ENCODE measurements around the gene TAAR8.
A peak's percentile ranks its signal among the peaks of the same experiment; 100 is the strongest.

The TAAR8 gene

GRCh38 chr6:132570221-132570777 lies 17.8 kb downstream of the TAAR8 start, which contains the start of gene TAAR6:
TSS of gene TAAR6 (plus strand) at chr6:132570322. CDS start at chr6:132570322, 0 bp downstream.
- Histone ChIP-seq H2AK5ac (ENCODE audit: low read depth, low read length) (no peak within 1 kb of the TSS), H3K14ac (ENCODE audit: low read length) (no peak within 1 kb of the TSS), H3K27ac (replicated peaks; ENCODE audit: low read length) (no peak within 1 kb of the TSS), H3K27me3 (ENCODE audit: control insufficient read depth in 3 of 3, insufficient read depth in 3 of 3, low read depth in 1 of 3, low read length in 3 of 3) (no peaks in the 10 kb centered on the region), H3K79me1 (ENCODE audit: low read depth, low read length) (no peaks in the 10 kb centered on the region), H3K9ac (ENCODE audit: low read depth, low read length, poor library complexity) (no peak within 1 kb of the TSS), H3K4me2 (ENCODE audit: insufficient read depth, low read length, poor library complexity, severe bottlenecking) (no peak within 1 kb of the TSS), H4K91ac (ENCODE audit: low read depth, low read length, poor library complexity) (no peak within 1 kb of the TSS), H3K18ac (ENCODE audit: low read length) (no peak within 1 kb of the TSS), H4K8ac (ENCODE audit: low read depth, low read length) (no peak within 1 kb of the TSS), H2BK15ac (ENCODE audit: low read length) (no peak within 1 kb of the TSS), H2BK5ac (ENCODE audit: low read length) (no peak within 1 kb of the TSS), H3K23ac (ENCODE audit: low read depth, low read length, poor library complexity) (no peak within 1 kb of the TSS), H3K36me3 (replicated peaks in 1 of 2; ENCODE audit: control insufficient read depth in 2 of 2, insufficient read depth in 2 of 2, low read length in 2 of 2) (no peaks in the 10 kb centered on the region), H2AFZ (ENCODE audit: low read length) (peak within 1 kb of the TSS; percentile 54), H3K4ac (ENCODE audit: low read length) (no peak within 1 kb of the TSS), H3K9me3 (replicated peaks in 1 of 2; ENCODE audit: control insufficient read depth in 2 of 2, insufficient read depth in 1 of 2, low read depth in 1 of 2, low read length in 2 of 2) (no peaks in the 10 kb centered on the region), H3K4me1 (ENCODE audit: control insufficient read depth in 2 of 2, insufficient read depth in 1 of 2, low read depth in 1 of 2, low read length in 2 of 2) (peaks cover 0 to 7% of the 10 kb centered on the region in 2 donors), H3K4me3 (ENCODE audit: low read length in 2 of 2) (no peak within 1 kb of the TSS), H2BK120ac (ENCODE audit: low read depth, low read length) (no peak within 1 kb of the TSS), H2BK12ac (ENCODE audit: low read length) (no peak within 1 kb of the TSS)
- no peak for DNase-seq (ENCODE audit: low spot score)
- no CpG with 5 or more reads among the region's 15 CpGs for WGBS, 2 donors (ENCODE audit: extremely low coverage in 2 of 2, insufficient read length in 2 of 2, insufficient replicate concordance in 1 of 2)

DNA sequence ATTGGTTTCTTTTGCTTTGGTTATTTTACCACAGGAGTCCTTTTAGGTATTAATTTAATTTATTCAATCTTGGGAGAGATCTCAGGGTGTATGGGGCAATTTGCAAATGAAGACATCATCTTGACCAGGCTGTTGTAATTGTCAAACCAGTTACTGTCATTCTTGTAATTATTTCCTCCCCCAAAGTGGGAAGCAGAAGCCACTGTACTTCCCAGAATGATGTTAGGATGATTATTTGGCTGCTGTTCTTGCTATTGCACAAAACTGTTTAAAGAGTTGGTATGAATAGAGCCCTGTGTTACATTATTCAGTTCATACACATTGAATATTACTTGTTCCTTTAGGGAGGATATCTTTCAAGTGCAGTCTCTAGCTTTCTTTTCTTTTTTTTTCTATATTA lies 19.3 kb downstream of the TAAR8 start:
- H2BK5ac ChIP-seq (ENCODE audit: low read length), result no peak overlapping the region
- H3K9me3 ChIP-seq (replicated peaks in 1 of 2; ENCODE audit: control insufficient read depth in 2 of 2, insufficient read depth in 1 of 2, low read depth in 1 of 2, low read length in 2 of 2), result no peaks in the 10 kb centered on the region
- H3K4me2 ChIP-seq (ENCODE audit: insufficient read depth, low read length, poor library complexity, severe bottlenecking), result no peak overlapping the region
- H2BK12ac ChIP-seq (ENCODE audit: low read length), result no peak overlapping the region
- H2AK5ac ChIP-seq (ENCODE audit: low read depth, low read length), result no peak overlapping the region
- H3K36me3 ChIP-seq (replicated peaks in 1 of 2; ENCODE audit: control insufficient read depth in 2 of 2, insufficient read depth in 2 of 2, low read length in 2 of 2), result no peaks in the 10 kb centered on the region
- H3K27ac ChIP-seq (replicated peaks; ENCODE audit: low read length), result no peak overlapping the region
- H3K79me1 ChIP-seq (ENCODE audit: low read depth, low read length), result no peaks in the 10 kb centered on the region
- no peak overlapping the region for H4K91ac ChIP-seq (ENCODE audit: low read depth, low read length, poor library complexity)
- H2AFZ ChIP-seq (ENCODE audit: low read length), result no peak overlapping the region
- no peaks in the 10 kb centered on the region for H3K27me3 ChIP-seq (ENCODE audit: control insufficient read depth in 3 of 3, insufficient read depth in 3 of 3, low read depth in 1 of 3, low read length in 3 of 3)
- no peak overlapping the region for H2BK120ac ChIP-seq (ENCODE audit: low read depth, low read length)
- H3K4me1 ChIP-seq (ENCODE audit: control insufficient read depth in 2 of 2, insufficient read depth in 1 of 2, low read depth in 1 of 2, low read length in 2 of 2), result peaks cover 0 to 7% of the 10 kb centered on the region in 2 donors
- H2BK15ac ChIP-seq (ENCODE audit: low read length), result no peak overlapping the region
- H3K23ac ChIP-seq (ENCODE audit: low read depth, low read length, poor library complexity), result no peak overlapping the region
- no peak overlapping the region for H3K9ac ChIP-seq (ENCODE audit: low read depth, low read length, poor library complexity)
- no peak for DNase-seq (ENCODE audit: low spot score)
- H3K4me3 ChIP-seq (ENCODE audit: low read length in 2 of 2), result no peak overlapping the region
- H3K18ac ChIP-seq (ENCODE audit: low read length), result no peak overlapping the region
- H3K14ac ChIP-seq (ENCODE audit: low read length), result no peak overlapping the region
- no peak overlapping the region for H4K8ac ChIP-seq (ENCODE audit: low read depth, low read length)
- no peak overlapping the region for H3K4ac ChIP-seq (ENCODE audit: low read length)

DNA sequence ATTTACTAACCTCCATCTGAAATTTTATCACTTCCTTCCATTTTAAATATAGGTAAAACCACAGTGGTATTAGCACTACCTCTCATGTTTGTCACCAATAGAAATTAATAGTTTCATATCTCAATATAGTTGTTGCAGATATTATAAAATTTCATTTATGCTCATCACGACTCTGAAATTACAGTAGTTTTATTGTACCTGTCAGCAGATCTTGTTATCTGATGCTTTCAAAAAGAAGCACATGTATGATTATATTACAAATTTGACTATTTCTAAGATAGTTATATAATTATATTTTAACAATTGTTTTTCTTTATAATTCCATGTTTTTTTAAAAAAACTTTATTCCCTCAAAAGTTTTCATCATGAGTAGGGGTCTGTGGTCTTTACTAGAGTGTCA lies 32.2 kb downstream of the TAAR8 start:
- no peaks in the 10 kb centered on the region for H3K4me1 ChIP-seq (ENCODE audit: control insufficient read depth in 2 of 2, insufficient read depth in 1 of 2, low read depth in 1 of 2, low read length in 2 of 2)
- H3K27ac ChIP-seq (replicated peaks; ENCODE audit: low read length), result no peak overlapping the region
- no peak overlapping the region for H3K4me3 ChIP-seq (ENCODE audit: low read length in 2 of 2)
- no peak overlapping the region for H4K91ac ChIP-seq (ENCODE audit: low read depth, low read length, poor library complexity)
- H3K14ac ChIP-seq (ENCODE audit: low read length), result no peak overlapping the region
- no peak overlapping the region for H2AK5ac ChIP-seq (ENCODE audit: low read depth, low read length)
- H2BK12ac ChIP-seq (ENCODE audit: low read length), result no peak overlapping the region
- no peak overlapping the region for H3K9ac ChIP-seq (ENCODE audit: low read depth, low read length, poor library complexity)
- H3K18ac ChIP-seq (ENCODE audit: low read length), result no peak overlapping the region
- H3K27me3 ChIP-seq (ENCODE audit: control insufficient read depth in 3 of 3, insufficient read depth in 3 of 3, low read depth in 1 of 3, low read length in 3 of 3), result no peaks in the 10 kb centered on the region
- H2BK5ac ChIP-seq (ENCODE audit: low read length), result no peak overlapping the region
- no peaks in the 10 kb centered on the region for H3K36me3 ChIP-seq (replicated peaks in 1 of 2; ENCODE audit: control insufficient read depth in 2 of 2, insufficient read depth in 2 of 2, low read length in 2 of 2)
- H3K79me1 ChIP-seq (ENCODE audit: low read depth, low read length), result no peaks in the 10 kb centered on the region
- no peak overlapping the region for H2AFZ ChIP-seq (ENCODE audit: low read length)
- H3K4me2 ChIP-seq (ENCODE audit: insufficient read depth, low read length, poor library complexity, severe bottlenecking), result no peak overlapping the region
- DNase-seq (ENCODE audit: low spot score), result no peak
- no peak overlapping the region for H4K8ac ChIP-seq (ENCODE audit: low read depth, low read length)
- no peak overlapping the region for H3K4ac ChIP-seq (ENCODE audit: low read length)
- no peak overlapping the region for H2BK15ac ChIP-seq (ENCODE audit: low read length)
- peaks cover 0 to 5% of the 10 kb centered on the region in 2 donors for H3K9me3 ChIP-seq (replicated peaks in 1 of 2; ENCODE audit: control insufficient read depth in 2 of 2, insufficient read depth in 1 of 2, low read depth in 1 of 2, low read length in 2 of 2)
- no peak overlapping the region for H2BK120ac ChIP-seq (ENCODE audit: low read depth, low read length)
- H3K23ac ChIP-seq (ENCODE audit: low read depth, low read length, poor library complexity), result no peak overlapping the region
- WGBS, 2 donors (ENCODE audit: extremely low coverage in 2 of 2, insufficient read length in 2 of 2, insufficient replicate concordance in 1 of 2), result no CpG with 5 or more reads among the region's 1 CpG

GRCh38 chr6:132587424-132587823 lies 35.0 kb downstream of the TAAR8 start:
- no peak overlapping the region for H4K91ac ChIP-seq (ENCODE audit: low read depth, low read length, poor library complexity)
- DNase-seq (ENCODE audit: low spot score), result no peak
- H4K8ac ChIP-seq (ENCODE audit: low read depth, low read length), result no peak overlapping the region
- no peak overlapping the region for H3K27ac ChIP-seq (replicated peaks; ENCODE audit: low read length)
- no peak overlapping the region for H3K4me3 ChIP-seq (ENCODE audit: low read length in 2 of 2)
- no peak overlapping the region for H3K18ac ChIP-seq (ENCODE audit: low read length)
- no peaks in the 10 kb centered on the region for H3K79me1 ChIP-seq (ENCODE audit: low read depth, low read length)
- no peaks in the 10 kb centered on the region for H3K27me3 ChIP-seq (ENCODE audit: control insufficient read depth in 3 of 3, insufficient read depth in 3 of 3, low read depth in 1 of 3, low read length in 3 of 3)
- no peak overlapping the region for H2BK15ac ChIP-seq (ENCODE audit: low read length)
- no peak overlapping the region for H3K14ac ChIP-seq (ENCODE audit: low read length)
- H2BK5ac ChIP-seq (ENCODE audit: low read length), result no peak overlapping the region
- H3K23ac ChIP-seq (ENCODE audit: low read depth, low read length, poor library complexity), result no peak overlapping the region
- no peak overlapping the region for H3K4ac ChIP-seq (ENCODE audit: low read length)
- no peaks in the 10 kb centered on the region for H3K36me3 ChIP-seq (replicated peaks in 1 of 2; ENCODE audit: control insufficient read depth in 2 of 2, insufficient read depth in 2 of 2, low read length in 2 of 2)
- no peak overlapping the region for H3K4me2 ChIP-seq (ENCODE audit: insufficient read depth, low read length, poor library complexity, severe bottlenecking)
- WGBS, 2 donors (ENCODE audit: extremely low coverage in 2 of 2, insufficient read length in 2 of 2, insufficient replicate concordance in 1 of 2), result no CpG with 5 or more reads among the region's 2 CpGs
- H3K4me1 ChIP-seq (ENCODE audit: control insufficient read depth in 2 of 2, insufficient read depth in 1 of 2, low read depth in 1 of 2, low read length in 2 of 2), result no peaks in the 10 kb centered on the region
- H2AK5ac ChIP-seq (ENCODE audit: low read depth, low read length), result no peak overlapping the region
- H2BK120ac ChIP-seq (ENCODE audit: low read depth, low read length), result no peak overlapping the region
- no peak overlapping the region for H2BK12ac ChIP-seq (ENCODE audit: low read length)
- H2AFZ ChIP-seq (ENCODE audit: low read length), result no peak overlapping the region
- H3K9ac ChIP-seq (ENCODE audit: low read depth, low read length, poor library complexity), result no peak overlapping the region
- H3K9me3 ChIP-seq (replicated peaks in 1 of 2; ENCODE audit: control insufficient read depth in 2 of 2, insufficient read depth in 1 of 2, low read depth in 1 of 2, low read length in 2 of 2), result no peaks in the 10 kb centered on the region
